8988T (cell line): ENCODE results near the gene UBA1.
"Not testable (repeated sequence)": the region's sequence is repeated elsewhere in the genome, so short reads cannot be mapped to it uniquely, and the experiment has no call there.

ENCODE experiments used
- DNase-seq: peaks from one replicate; pipeline ENCODE4 v3.0.0; 2011

The UBA1 gene

GRCh38 chrX:47232803-47233332 is 39.2 kb downstream of the UBA1 start, which contains the start of gene USP11:
TSS of gene USP11 (plus strand) at chrX:47233009. CDS start at chrX:47233044, 35 bp downstream.
- no peak for DNase-seq

GRCh38 chrX:47233333-47234113 is 39.9 kb downstream of the UBA1 start:
- peak; percentile 61 for DNase-seq

GRCh38 chrX:47234583-47234982 is 41.0 kb downstream of the UBA1 start:
- no peak for DNase-seq

GRCh38 chrX:47235691-47236103 is 42.1 kb downstream of the UBA1 start:
- DNase-seq, result no peak

- no peak for DNase-seq
Observed at GRCh38 chrX:47239199-47239598, 45.6 kb downstream of the UBA1 start.

GRCh38 chrX:47239898-47240545 is 46.4 kb downstream of the UBA1 start:
- DNase-seq, result no peak

GRCh38 chrX:47240619-47241018 is 47.0 kb downstream of the UBA1 start:
- no peak for DNase-seq

GRCh38 chrX:47241201-47242011 is 47.8 kb downstream of the UBA1 start:
- DNase-seq, result no peak

GRCh38 chrX:47242321-47242720 is 48.7 kb downstream of the UBA1 start:
- DNase-seq, result no peak

- no peak for DNase-seq
Observed at GRCh38 chrX:47243351-47243750, 49.7 kb downstream of the UBA1 start.

- no peak for DNase-seq
Observed at GRCh38 chrX:47244676-47245075, 51.0 kb downstream of the UBA1 start.

GRCh38 chrX:47245156-47245555 is 51.5 kb downstream of the UBA1 start:
- no peak for DNase-seq

GRCh38 chrX:47247206-47247998 is 53.8 kb downstream of the UBA1 start:
- DNase-seq, result no peak

GRCh38 chrX:47247999-47248320 is 54.3 kb downstream of the UBA1 start:
- no peak for DNase-seq

GRCh38 chrX:47248576-47248975 is 54.9 kb downstream of the UBA1 start:
- DNase-seq, result no peak

- no peak for DNase-seq
Observed at GRCh38 chrX:47250017-47250347, 56.4 kb downstream of the UBA1 start.

GRCh38 chrX:47257620-47258019 is 64.0 kb downstream of the UBA1 start:
- not testable (repeated sequence) for DNase-seq
